ENCODE measurements around the gene KLC1.
A peak's percentile ranks its signal among the peaks of the same experiment; 100 is the strongest.
"Not testable (repeated sequence)": the region's sequence is repeated elsewhere in the genome, so short reads cannot be mapped to it uniquely, and the experiment has no call there.

KLC1 gene

GRCh38 chr14:103628684-103629502 is at the start of gene KLC1:
TSS of gene KLC1 (plus strand) at chr14:103629211. CDS start at chr14:103654565, 25,354 bp downstream.
- DNase-seq = peak; percentile 95

- DNase-seq = no peak
These were observed 47.8 kb upstream of the KLC1 start for GRCh38 chr14:103581206-103581605.

GRCh38 chr14:103581954-103582703 is 46.9 kb upstream of the KLC1 start:
- DNase-seq = no peak

- DNase-seq = no peak
These were observed 44.6 kb upstream of the KLC1 start for GRCh38 chr14:103584326-103584915.

DNA sequence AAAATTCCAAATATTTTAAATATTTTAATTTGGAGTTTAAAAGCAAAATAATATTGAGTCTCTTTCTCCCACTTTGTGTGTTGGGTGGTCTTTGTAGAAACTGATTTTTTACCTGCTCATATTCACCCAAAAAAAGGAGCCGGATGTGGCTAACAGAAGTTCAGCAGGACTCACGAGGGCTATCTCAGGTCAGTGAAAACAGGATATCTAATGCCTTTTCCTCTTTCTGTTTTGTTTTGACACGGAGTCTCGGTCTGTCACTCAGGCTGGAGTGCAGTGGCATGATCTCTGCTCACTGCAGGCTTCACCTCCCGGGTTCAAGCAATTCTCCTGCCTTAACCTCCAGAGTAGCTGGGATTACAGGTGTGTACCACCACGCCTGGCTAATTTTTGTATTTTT is 35.4 kb upstream of the KLC1 start:
- no peak for DNase-seq

DNA sequence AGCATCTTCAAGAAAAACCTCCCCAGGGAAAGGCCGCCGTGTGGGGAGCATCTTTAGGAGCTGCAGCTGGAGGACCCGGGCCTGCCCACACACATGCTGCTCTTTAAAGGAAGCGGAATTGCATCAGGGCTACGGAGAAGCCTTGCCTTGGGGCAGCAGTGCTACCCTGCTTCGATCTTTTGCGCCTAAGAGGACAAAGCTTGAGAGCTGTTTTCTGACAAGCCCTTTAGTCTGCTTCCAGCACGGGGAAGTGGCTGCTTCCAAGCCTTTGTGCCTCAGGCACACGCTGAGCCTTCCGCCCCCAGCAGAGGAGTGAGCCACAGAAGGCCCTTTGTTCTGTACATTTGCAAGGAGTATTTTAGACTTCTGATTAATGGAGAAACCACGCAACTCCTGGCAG is 34.7 kb upstream of the KLC1 start:
- no peak for DNase-seq

DNA sequence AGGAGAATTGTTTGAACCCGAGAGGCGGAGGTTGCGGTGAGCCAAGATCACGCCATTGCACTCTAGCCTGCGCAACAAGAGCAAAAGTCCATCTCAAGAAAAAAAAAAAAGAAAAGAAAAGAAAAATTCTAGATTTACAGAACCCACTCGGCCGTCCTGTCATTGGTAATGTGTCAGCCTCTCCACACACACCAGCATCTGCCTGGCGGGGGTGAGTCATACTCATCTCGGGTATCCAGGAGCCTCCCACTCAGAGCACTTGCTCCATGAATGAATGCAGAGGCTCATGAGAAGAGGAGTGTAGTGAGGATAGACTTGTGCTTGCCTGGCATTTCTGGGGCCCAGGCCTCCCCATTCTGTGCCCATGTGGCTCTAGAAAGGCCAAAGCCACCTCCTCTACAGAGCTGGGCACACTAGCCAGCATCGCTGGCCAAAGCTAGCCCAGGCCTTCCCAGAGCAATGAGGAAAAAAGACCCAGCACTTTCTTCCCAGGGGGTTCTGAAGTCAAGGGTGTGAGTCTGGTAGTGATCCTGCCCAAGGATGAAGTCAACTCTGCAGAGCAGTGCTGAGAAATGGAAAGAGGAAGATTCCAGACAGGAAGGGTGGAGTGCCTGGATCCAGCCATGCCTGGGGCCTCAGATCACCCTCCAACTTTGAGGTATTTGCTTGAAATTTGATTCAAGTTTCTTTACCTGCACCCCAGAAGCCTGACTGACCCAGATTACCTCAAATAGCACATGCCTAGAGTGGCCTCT is 31.2 kb upstream of the KLC1 start:
- no peak for DNase-seq

GRCh38 chr14:103600503-103600902 is 28.5 kb upstream of the KLC1 start:
- no peak for DNase-seq

DNA sequence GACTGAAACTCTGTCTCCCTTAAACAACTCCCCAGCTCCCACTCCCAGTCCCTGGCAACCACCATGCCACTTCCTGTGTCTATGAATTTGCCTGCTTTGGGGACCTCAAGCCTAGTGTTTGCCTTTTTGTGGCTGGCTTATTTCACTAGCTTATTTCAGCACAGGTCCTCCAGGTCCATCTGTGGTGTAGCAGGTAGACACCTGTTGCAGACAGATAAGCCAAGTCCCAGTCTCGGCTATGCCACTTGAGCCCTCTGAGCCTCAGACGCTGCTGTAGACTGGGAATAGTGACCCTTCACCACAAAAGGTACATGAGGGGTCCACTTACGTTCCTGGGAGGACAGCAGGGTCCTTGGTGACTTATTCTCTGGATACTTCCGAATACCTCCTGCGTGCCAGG is 24.4 kb upstream of the KLC1 start:
- DNase-seq = no peak

GRCh38 chr14:103606963-103607668 is 21.9 kb upstream of the KLC1 start:
- peak; percentile 76 for DNase-seq

GRCh38 chr14:103607822-103608221 is 21.2 kb upstream of the KLC1 start:
- DNase-seq = no peak

DNA sequence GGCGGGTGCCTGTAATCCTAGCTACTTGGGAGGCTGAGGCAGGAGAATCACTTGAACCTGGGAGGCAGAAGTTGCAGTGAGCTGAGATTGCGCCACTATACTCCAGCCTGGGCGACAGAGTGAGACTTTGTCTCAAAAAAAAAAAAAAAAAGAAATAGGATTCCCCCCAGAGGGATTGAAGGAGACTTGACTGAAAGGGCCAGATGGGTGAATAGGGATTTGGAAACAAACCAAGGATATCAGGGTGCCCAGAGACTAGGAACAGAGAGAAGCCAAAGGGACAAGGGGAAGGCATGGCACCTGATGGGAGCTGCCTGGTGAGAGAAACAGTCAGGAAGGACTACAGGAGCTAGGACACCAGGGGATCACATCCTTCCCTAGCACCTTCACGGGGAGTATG is 19.9 kb upstream of the KLC1 start:
- DNase-seq = not testable (repeated sequence)

GRCh38 chr14:103611215-103611614 is 17.8 kb upstream of the KLC1 start:
- DNase-seq = no peak

DNA sequence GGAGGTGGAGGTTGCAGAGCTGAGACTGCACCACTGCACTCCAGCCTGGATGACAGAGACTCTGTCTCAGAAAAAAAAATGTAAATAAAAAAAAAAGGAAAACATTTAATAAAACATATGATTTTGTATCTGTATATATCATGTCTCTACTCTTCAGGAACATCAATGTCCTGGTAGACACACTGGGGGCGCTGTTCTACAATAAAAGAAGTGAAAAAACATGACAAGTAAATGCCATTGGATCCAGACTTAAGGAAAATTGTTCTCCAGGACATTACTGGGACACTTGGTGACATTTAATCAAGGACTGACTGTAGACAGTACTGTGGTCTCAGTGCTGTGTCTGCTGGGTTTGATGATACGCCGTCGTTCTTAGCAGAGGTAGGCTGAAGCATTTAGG is 15.5 kb upstream of the KLC1 start:
- DNase-seq = no peak

- DNase-seq = no peak
These were observed 12.2 kb upstream of the KLC1 start for GRCh38 chr14:103616635-103617300.

DNA sequence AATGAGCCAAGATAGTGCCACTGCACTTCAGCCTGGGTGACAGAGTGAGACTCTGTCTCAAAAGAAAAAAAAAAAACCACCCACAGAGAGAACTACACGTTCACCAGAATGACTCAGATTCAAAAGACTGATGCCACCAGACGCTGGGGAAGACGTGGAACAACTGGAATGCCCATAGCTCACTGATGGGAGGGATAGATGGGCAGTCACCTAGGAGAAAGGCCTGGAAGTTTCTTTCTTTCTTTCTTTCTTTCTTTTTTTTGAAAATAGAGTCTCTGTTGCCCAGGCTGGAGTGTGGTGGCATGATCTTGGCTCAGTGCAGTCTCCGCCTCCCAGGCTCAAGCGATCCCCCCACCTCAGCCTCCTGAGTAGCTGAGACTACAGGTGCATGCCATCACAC is 10.0 kb upstream of the KLC1 start:
- DNase-seq = no peak

- DNase-seq = no peak
These were observed 7.2 kb upstream of the KLC1 start for GRCh38 chr14:103621860-103622259.

- no peak for DNase-seq
These were observed 5.7 kb upstream of the KLC1 start for GRCh38 chr14:103623308-103623707.

GRCh38 chr14:103623883-103624482 is 5.0 kb upstream of the KLC1 start:
- DNase-seq = no peak

GRCh38 chr14:103624860-103625259 is 4.2 kb upstream of the KLC1 start:
- no peak for DNase-seq

- DNase-seq = peak; percentile 66
These were observed 3.5 kb upstream of the KLC1 start for GRCh38 chr14:103625356-103626095.

Data from activated CD8-positive, alpha-beta memory T cell treated with anti-CD3 and anti-CD28 coated beads for 24 hours (primary cell).